PC-3 (cell line): ENCODE data around the gene SHCBP1L.

Experiments used
- CTCF ChIP-seq: fragments of 300-600 bp; sonication (generic); conservative IDR thresholded peaks from 2 replicates; pipeline ENCODE4 v1.5.1; 2017; ENCODE audit warnings: antibody characterized with exemption, low read depth, mild to moderate bottlenecking, low read length
- EZH2 ChIP-seq: fragments of 300-600 bp; sonication (generic); IDR thresholded peaks from one replicate; pipeline ENCODE4 v1.6.1; 2017; ENCODE audit warnings: antibody characterized with exemption, mild to moderate bottlenecking, low read length; ENCODE audit not compliant: unreplicated experiment

- no peak for TF ChIP-seq CTCF
- TF ChIP-seq EZH2, result no peak
These were observed 32.9 kb upstream of the SHCBP1L start for GRCh38 chr1:182985876-182986275.
